Uterus (tissue), 4 donors: ENCODE measurements around the gene CELA2A. TPM values are rescaled to one million over a fixed set of nuclear protein-coding genes. Genes with fewer than 3 reads are reported as not detected.

ENCODE experiments used
- DNase-seq, 2 donors: peaks; one replicate each; pipeline ENCODE4 v3.0.0-alpha.2; 2019 to 2020
- H3K27ac ChIP-seq, 2 donors: fragments of 200-600 bp; sonication (generic); 1 replicate in 1 of 2; 2 replicates in 1 of 2; pipeline ENCODE4 v1.5.1; 2016 to 2018
- H3K27me3 ChIP-seq, 2 donors: fragments of 200-600 bp; sonication (generic); one replicate each; pipeline ENCODE4 v1.5.1; 2018 to 2019; ENCODE audit warnings: control low read depth in 1 of 2
- H3K36me3 ChIP-seq, 2 donors: fragments of 200-600 bp; sonication (generic); one replicate each; pipeline ENCODE4 v1.5.1; 2019; ENCODE audit warnings: control low read depth in 1 of 2
- H3K4me1 ChIP-seq, 2 donors: fragments of 200-600 bp; sonication (generic); one replicate each; pipeline ENCODE4 v1.5.1; 2018 to 2019; ENCODE audit warnings: control low read depth in 1 of 2
- H3K4me3 ChIP-seq, 2 donors: fragments of 200-600 bp; sonication (generic); 1 replicate in 1 of 2; 2 replicates in 1 of 2; pipeline ENCODE4 v1.5.1; 2018 to 2019; ENCODE audit warnings: mild to moderate bottlenecking in 1 of 2
- H3K9me3 ChIP-seq, 2 donors: fragments of 200-600 bp; sonication (generic); one replicate each; pipeline ENCODE4 v1.5.1; 2019; ENCODE audit warnings: control low read depth in 1 of 2
- POLR2A ChIP-seq, 2 donors: fragments of 450-650 bp; IDR thresholded peaks; one replicate each; pipeline ENCODE4 v1.6.1; 2016; ENCODE audit warnings: antibody characterized with exemption in 2 of 2, mild to moderate bottlenecking in 1 of 2, moderate library complexity in 1 of 2
- intact Hi-C: fragments of 100-400 bp; cut with DNase I; formaldehyde crosslinking; loops from one replicate; pipeline ENCODE4 v1.15.1; 2023; ENCODE audit warnings: low total_unique reads
- total RNA-seq, 4 donors: library from RNA; depleted of rRNA in 3 of 4; stranded (reverse); fragments of >200 nt in 3 of 4; gene quantifications; one replicate each; pipeline versions ENCODE4 v1.1.0 to v1.2.4, GENCODE V29; 2014 to 2023
- TF ChIP-seq, protein P1 (sequence below), 4 experiments: fragments of 200-600 bp in 2 of 4; fragments of 450-650 bp in 2 of 4; sonication (generic) in 2 of 4; IDR thresholded peaks; one replicate each; pipeline ENCODE4 v1.5.1; 2016 to 2019; ENCODE audit warnings: antibody characterized with exemption in 4 of 4, mild to moderate bottlenecking in 2 of 4, moderate library complexity in 1 of 4
- donor health status: DM: yes; HTN: yes; CAD: no.

CELA2A gene
- total RNA-seq, 4 donors from 2014 or later, result not detected

- no peak overlapping the region for H3K27ac ChIP-seq
- no peak overlapping the region for H3K4me3 ChIP-seq
- peaks cover 0 to 8% of the 10 kb centered on the region in 2 donors for H3K4me1 ChIP-seq
- DNase-seq, result no peak
- H3K36me3 ChIP-seq, result no peaks in the 10 kb centered on the region
- intact Hi-C loops, result no loop called here
- TF ChIP-seq, protein P1, sequence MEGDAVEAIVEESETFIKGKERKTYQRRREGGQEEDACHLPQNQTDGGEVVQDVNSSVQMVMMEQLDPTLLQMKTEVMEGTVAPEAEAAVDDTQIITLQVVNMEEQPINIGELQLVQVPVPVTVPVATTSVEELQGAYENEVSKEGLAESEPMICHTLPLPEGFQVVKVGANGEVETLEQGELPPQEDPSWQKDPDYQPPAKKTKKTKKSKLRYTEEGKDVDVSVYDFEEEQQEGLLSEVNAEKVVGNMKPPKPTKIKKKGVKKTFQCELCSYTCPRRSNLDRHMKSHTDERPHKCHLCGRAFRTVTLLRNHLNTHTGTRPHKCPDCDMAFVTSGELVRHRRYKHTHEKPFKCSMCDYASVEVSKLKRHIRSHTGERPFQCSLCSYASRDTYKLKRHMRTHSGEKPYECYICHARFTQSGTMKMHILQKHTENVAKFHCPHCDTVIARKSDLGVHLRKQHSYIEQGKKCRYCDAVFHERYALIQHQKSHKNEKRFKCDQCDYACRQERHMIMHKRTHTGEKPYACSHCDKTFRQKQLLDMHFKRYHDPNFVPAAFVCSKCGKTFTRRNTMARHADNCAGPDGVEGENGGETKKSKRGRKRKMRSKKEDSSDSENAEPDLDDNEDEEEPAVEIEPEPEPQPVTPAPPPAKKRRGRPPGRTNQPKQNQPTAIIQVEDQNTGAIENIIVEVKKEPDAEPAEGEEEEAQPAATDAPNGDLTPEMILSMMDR (IDR thresholded peaks at IDR 0.05), result no peak
- no peaks in the 10 kb centered on the region for H3K27me3 ChIP-seq
- H3K9me3 ChIP-seq, result no peaks in the 10 kb centered on the region
These were observed 42.7 kb upstream of the CELA2A start for GRCh38 chr1:15413563-15414444.

DNA sequence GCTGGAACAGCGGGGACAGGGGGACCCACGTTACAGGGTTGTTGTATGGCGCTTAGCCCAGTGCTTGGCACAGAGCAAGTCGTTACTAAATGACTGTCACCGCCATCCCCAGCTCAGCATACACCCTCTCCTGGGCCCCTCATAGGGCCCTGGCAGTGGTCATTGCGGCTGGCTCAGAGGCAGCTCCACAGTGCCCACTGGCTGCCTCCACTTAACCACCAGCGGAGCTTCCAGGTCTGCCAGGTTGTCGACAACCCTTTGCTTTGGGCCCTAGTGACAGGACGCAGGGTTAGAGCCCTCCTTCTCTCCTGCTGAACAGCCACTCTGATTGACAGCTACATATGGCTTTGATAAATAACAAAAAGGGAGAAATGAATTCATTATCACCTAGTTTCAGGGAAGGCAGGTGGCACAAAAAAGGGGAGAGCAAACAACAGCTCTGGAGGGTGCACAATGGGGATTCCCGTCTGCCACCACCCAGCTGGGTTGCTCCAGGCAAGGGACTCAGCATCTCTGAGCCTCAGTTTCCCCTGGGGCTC lies 42.0 kb upstream of the CELA2A start:
- no peak overlapping the region for H3K4me3 ChIP-seq
- no peaks in the 10 kb centered on the region for H3K36me3 ChIP-seq
- H3K27ac ChIP-seq, result no peak overlapping the region
- DNase-seq, result no peak
- intact Hi-C loops, result no loop called here
- TF ChIP-seq, protein P1 (IDR thresholded peaks at IDR 0.05), result no peak
- no peak for TF ChIP-seq POLR2A (IDR thresholded peaks at IDR 0.05)
- no peaks in the 10 kb centered on the region for H3K9me3 ChIP-seq
- no peaks in the 10 kb centered on the region for H3K27me3 ChIP-seq
- peaks cover 0 to 8% of the 10 kb centered on the region in 2 donors for H3K4me1 ChIP-seq

DNA sequence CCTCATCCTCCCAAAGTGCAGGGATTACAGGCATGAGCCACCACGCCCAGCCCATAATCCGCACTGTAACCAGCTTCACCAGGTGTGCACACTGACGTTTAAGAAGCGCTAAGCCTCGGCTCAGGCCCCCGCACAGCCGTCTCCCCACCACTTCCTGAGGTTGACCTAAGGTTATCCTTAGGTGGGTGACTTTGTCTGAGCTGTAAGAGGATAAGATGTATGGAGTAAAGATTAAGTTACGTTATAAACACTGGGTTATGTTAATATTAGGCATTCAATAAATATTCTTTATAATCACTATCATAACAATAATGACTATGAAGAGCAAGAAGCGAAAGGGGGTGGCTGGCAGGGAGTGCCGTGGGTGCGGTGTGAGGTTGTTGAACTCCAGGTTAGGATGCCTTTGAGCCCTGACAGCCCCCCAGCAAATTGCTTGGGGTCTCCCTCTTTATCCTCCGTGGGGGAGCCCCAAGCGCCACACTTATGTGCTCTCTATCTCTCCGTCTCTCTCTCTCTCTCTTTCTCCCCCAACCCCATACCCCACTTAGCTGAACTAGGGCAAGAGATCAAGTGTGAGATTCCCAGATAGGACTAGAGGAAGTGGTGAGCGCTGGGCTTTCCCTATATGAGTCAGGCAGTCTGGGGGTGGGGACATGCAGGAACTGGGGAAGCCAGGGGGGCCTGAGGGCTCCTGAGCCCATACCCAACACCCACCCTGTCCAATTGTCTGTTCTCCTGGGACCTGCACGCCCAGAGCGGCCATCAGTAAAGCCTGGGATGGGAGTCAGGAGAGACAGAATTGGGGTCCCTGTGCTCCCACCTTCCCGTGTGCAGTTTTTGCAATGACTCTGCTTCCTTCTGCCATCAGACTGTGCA lies 39.2 kb upstream of the CELA2A start:
- Histone ChIP-seq H3K27ac (peak overlapping the region; percentile 62 to 69), H3K4me1 (no peaks in the 10 kb centered on the region), H3K9me3 (no peaks in the 10 kb centered on the region), H3K4me3 (no peak overlapping the region), H3K36me3 (no peaks in the 10 kb centered on the region), H3K27me3 (no peaks in the 10 kb centered on the region)
- TF ChIP-seq, protein P1 (IDR thresholded peaks at IDR 0.05), result no peak
- TF ChIP-seq POLR2A (IDR thresholded peaks at IDR 0.05), result no peak
- no peak for DNase-seq
- intact Hi-C loops, result no loop called here

GRCh38 chr1:15418806-15419515 lies 37.6 kb upstream of the CELA2A start:
- no peaks in the 10 kb centered on the region for H3K4me1 ChIP-seq
- no peaks in the 10 kb centered on the region for H3K36me3 ChIP-seq
- TF ChIP-seq, protein P1 (IDR thresholded peaks at IDR 0.05), result no peak
- TF ChIP-seq POLR2A (IDR thresholded peaks at IDR 0.05), result no peak
- no peak overlapping the region for H3K4me3 ChIP-seq
- H3K27me3 ChIP-seq, result no peaks in the 10 kb centered on the region
- DNase-seq, result no peak
- H3K9me3 ChIP-seq, result no peaks in the 10 kb centered on the region
- H3K27ac ChIP-seq, result no peak overlapping the region
- intact Hi-C loops, result no loop called here
